HEK293 (cell line): ENCODE data around the gene MAP7.
"Not testable (repeated sequence)": the region's sequence is repeated elsewhere in the genome, so short reads cannot be mapped to it uniquely, and the experiment has no call there.

Experiments used
- CTCF ChIA-PET: fragments of 350-600 bp; formaldehyde crosslinking; extraction: SDS; loops from one replicate; lab custom pipeline; 2021; ENCODE audit warnings: antibody characterized with exemption; lab: Yijun Ruan, JAX
- POLR2A ChIA-PET: fragments of 300-600 bp; formaldehyde crosslinking; extraction: SDS; loops from one replicate; lab custom pipeline; 2020; ENCODE audit warnings: antibody characterized with exemption, inconsistent platforms; lab: Yijun Ruan, JAX
- H3K27ac ChIP-seq: fragments of 200-500 bp; sonication (Bioruptor generic); 2 replicates; pipeline ENCODE4 v1.5.1; 2014; ENCODE audit warnings: low read depth, low read length, control low read depth, inconsistent platforms; ENCODE audit errors: extremely low read depth
- H3K36me3 ChIP-seq, 2 experiments: fragments of 200-500 bp in 1 of 2; sonication (Bioruptor generic) in 1 of 2; 1 replicate in 1 of 2; 2 replicates in 1 of 2; pipeline ENCODE4 v1.5.1; 2014 to 2017; ENCODE audit warnings: inconsistent platforms in 2 of 2, low read length in 2 of 2; ENCODE audit not compliant: control insufficient read depth in 2 of 2, insufficient read depth in 1 of 2
- H3K4me1 ChIP-seq: fragments of 200-500 bp; sonication (Bioruptor generic); 2 replicates; pipeline ENCODE4 v1.5.1; 2014; ENCODE audit warnings: mild to moderate bottlenecking, low read length, inconsistent platforms; ENCODE audit not compliant: control insufficient read depth, insufficient read depth
- H3K4me3 ChIP-seq: 2 replicates; pipeline ENCODE4 v1.5.1; 2011; ENCODE audit warnings: low read depth, mild to moderate bottlenecking, control low read depth, low read length, moderate library complexity
- H3K9me3 ChIP-seq: fragments of 200-500 bp; sonication (Bioruptor generic); 2 replicates; pipeline ENCODE4 v1.5.1; 2014; ENCODE audit warnings: low read depth, low read length, inconsistent platforms; ENCODE audit not compliant: control insufficient read depth, insufficient read depth
- TRIM28 ChIP-seq: IDR thresholded peaks from 2 replicates; pipeline ENCODE4 v1.6.1; 2011; ENCODE audit warnings: low read length, control low read depth, borderline replicate concordance
- ZBTB20 ChIP-seq: fragments of 450-650 bp; formaldehyde crosslinking; IDR thresholded peaks from 2 replicates; pipeline ENCODE4 v1.5.1; 2016; ENCODE audit warnings: missing biosample characterization, missing genetic modification characterization
- ZNF174 ChIP-seq: fragments of 450-650 bp; formaldehyde crosslinking; IDR thresholded peaks from 2 replicates; pipeline ENCODE4 v1.5.0; 2017; ENCODE audit warnings: missing biosample characterization, mild to moderate bottlenecking, missing genetic modification characterization
- ZNF202 ChIP-seq: fragments of 450-650 bp; formaldehyde crosslinking; IDR thresholded peaks from 2 replicates; pipeline ENCODE4 v1.5.1; 2016; ENCODE audit warnings: missing biosample characterization, missing genetic modification characterization, borderline replicate concordance
- ZNF335 ChIP-seq: fragments of 450-650 bp; formaldehyde crosslinking; conservative IDR thresholded peaks from 2 replicates; pipeline ENCODE4 v1.5.1; 2016; ENCODE audit warnings: missing biosample characterization, missing genetic modification characterization
- ZNF426 ChIP-seq: fragments of 450-650 bp; formaldehyde crosslinking; IDR thresholded peaks from 2 replicates; pipeline ENCODE4 v1.5.1; 2017; ENCODE audit warnings: missing biosample characterization, missing genetic modification characterization, mild to moderate bottlenecking, inconsistent platforms, moderate library complexity
- ZNF560 ChIP-seq: fragments of 450-650 bp; formaldehyde crosslinking; IDR thresholded peaks from 2 replicates; pipeline ENCODE4 v1.5.1; 2017; ENCODE audit warnings: missing biosample characterization, missing genetic modification characterization, borderline replicate concordance
- TF ChIP-seq, protein P1 (sequence below): fragments of 450-650 bp; formaldehyde crosslinking; conservative IDR thresholded peaks from 2 replicates; pipeline ENCODE4 v1.5.1; 2016; ENCODE audit warnings: low read depth, missing biosample characterization, missing genetic modification characterization
- TF ChIP-seq, protein P2 (sequence below): fragments of 450-650 bp; formaldehyde crosslinking; IDR thresholded peaks from 2 replicates; pipeline ENCODE4 v1.5.1; 2016; ENCODE audit warnings: missing biosample characterization, missing genetic modification characterization, low read depth
- TF ChIP-seq, protein P3 (sequence below): fragments of 450-650 bp; formaldehyde crosslinking; IDR thresholded peaks from 2 replicates; pipeline ENCODE4 v1.5.1; 2017; ENCODE audit warnings: missing biosample characterization, missing genetic modification characterization
- TF ChIP-seq, protein P4 (sequence below): fragments of 450-650 bp; formaldehyde crosslinking; IDR thresholded peaks from 2 replicates; pipeline ENCODE4 v1.5.1; 2017; ENCODE audit warnings: missing biosample characterization, missing genetic modification characterization

MAP7 gene

DNA sequence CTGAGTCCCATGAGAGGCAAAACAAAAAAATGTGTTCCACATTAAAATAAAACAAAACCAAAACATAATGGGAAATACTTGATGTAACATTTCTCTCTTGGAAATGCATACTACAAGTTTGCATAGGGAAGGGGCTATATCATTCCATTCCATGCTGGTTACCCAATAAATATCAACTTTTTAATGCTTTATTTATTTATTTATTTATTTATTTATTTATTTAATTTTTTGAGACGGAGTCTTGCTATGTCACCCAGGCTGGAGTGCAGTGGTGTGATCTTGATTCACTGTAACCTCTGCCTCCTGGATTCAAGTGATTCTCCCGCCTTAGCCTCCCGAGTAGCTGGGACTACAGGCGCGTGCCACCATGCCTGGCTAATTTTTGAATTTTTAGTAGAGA lies 118.9 kb downstream of the MAP7 start:
- H3K9me3 ChIP-seq, H3K4me3 ChIP-seq, H3K36me3 ChIP-seq, H3K27ac ChIP-seq, POLR2A ChIA-PET: not testable (repeated sequence)
- TF ChIP-seq ZNF202: 0 out of 2 replicates have a peak, but pooled peaks have one; percentile 12
- TF ChIP-seq, protein P1, sequence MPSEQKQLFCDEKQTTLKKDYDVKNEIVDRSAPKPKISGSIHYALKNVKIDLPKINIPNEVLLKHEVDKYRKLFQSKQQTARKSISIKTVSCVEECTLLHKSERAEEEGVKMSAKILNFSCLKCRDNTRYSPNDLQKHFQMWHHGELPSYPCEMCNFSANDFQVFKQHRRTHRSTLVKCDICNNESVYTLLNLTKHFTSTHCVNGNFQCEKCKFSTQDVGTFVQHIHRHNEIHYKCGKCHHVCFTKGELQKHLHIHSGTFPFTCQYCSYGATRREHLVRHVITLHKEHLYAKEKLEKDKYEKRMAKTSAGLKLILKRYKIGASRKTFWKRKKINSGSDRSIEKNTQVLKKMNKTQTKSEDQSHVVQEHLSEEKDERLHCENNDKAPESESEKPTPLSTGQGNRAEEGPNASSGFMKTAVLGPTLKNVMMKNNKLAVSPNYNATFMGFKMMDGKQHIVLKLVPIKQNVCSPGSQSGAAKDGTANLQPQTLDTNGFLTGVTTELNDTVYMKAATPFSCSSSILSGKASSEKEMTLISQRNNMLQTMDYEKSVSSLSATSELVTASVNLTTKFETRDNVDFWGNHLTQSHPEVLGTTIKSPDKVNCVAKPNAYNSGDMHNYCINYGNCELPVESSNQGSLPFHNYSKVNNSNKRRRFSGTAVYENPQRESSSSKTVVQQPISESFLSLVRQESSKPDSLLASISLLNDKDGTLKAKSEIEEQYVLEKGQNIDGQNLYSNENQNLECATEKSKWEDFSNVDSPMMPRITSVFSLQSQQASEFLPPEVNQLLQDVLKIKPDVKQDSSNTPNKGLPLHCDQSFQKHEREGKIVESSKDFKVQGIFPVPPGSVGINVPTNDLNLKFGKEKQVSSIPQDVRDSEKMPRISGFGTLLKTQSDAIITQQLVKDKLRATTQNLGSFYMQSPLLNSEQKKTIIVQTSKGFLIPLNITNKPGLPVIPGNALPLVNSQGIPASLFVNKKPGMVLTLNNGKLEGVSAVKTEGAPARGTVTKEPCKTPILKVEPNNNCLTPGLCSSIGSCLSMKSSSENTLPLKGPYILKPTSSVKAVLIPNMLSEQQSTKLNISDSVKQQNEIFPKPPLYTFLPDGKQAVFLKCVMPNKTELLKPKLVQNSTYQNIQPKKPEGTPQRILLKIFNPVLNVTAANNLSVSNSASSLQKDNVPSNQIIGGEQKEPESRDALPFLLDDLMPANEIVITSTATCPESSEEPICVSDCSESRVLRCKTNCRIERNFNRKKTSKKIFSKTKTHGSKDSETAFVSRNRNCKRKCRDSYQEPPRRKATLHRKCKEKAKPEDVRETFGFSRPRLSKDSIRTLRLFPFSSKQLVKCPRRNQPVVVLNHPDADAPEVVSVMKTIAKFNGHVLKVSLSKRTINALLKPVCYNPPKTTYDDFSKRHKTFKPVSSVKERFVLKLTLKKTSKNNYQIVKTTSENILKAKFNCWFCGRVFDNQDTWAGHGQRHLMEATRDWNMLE (tag by site-specific recombination): peak; percentile 59; the same call in 1 of the 2 replicates
- TF ChIP-seq ZNF426 (tag by site-specific recombination): peak; percentile 30
- peaks cover 14% of the 10 kb centered on the region for H3K4me1 ChIP-seq
- CTCF ChIA-PET: interaction anchor here (0.7 kb wide), 1 partner anchor 75 kb away, joined by 4 read pairs; no protein-coding TSS in a partner anchor

DNA sequence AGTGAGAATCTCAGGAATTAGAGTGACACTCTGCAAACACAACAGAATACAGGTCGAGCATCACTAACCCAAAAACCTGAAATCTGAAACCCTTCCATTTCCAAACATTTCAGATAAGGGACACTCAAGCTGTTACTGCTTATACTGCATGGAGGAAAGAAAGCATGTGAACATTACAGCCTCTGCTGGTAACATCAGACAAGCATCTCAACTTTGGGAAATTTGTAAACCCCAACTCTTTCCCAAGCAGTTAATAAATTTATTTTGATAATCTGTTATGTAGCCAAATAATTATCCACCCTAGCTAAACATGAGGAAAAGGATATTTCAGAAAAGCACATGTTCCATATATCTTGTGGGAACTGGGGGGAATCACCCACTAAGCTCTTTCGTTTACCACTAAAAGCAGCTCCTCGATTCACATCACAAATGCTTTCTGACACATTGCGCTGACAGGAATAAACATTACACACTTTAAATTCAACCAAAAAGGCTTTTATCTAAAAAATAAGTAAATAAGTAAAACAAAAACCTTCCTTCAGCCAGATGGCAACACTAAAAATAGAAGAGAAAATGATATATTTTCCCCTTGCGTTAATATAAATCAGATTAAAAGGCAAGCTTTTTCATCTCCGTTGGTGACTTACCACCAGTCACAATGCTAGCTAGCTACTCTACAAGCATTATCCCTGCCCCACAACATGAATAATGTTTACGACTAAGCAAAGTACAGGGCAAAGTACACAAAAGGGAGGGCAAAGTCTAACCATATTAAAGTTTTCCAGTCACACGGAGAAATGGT lies 120.8 kb downstream of the MAP7 start:
- H3K4me3 ChIP-seq: no peak overlapping the region
- no peaks in the 10 kb centered on the region for H3K36me3 ChIP-seq
- ChIA-PET CTCF (interaction anchor here (0.6 to 1.6 kb wide), 5 partner anchors 8 to 276 kb away, joined by 3 to 8 read pairs (median 3); no protein-coding TSS in a partner anchor), POLR2A (no interaction called here)
- H3K9me3 ChIP-seq: no peaks in the 10 kb centered on the region
- TF ChIP-seq ZNF174 (tag by site-specific recombination) (no peak), ZNF560 (tag by site-specific recombination) (no peak), ZBTB20 (tag by site-specific recombination) (peak; percentile 65), ZNF335 (tag by site-specific recombination) (peak; percentile 29), TRIM28 (no peak; the same call in 1 of the 2 replicates)
- TF ChIP-seq, protein P2, sequence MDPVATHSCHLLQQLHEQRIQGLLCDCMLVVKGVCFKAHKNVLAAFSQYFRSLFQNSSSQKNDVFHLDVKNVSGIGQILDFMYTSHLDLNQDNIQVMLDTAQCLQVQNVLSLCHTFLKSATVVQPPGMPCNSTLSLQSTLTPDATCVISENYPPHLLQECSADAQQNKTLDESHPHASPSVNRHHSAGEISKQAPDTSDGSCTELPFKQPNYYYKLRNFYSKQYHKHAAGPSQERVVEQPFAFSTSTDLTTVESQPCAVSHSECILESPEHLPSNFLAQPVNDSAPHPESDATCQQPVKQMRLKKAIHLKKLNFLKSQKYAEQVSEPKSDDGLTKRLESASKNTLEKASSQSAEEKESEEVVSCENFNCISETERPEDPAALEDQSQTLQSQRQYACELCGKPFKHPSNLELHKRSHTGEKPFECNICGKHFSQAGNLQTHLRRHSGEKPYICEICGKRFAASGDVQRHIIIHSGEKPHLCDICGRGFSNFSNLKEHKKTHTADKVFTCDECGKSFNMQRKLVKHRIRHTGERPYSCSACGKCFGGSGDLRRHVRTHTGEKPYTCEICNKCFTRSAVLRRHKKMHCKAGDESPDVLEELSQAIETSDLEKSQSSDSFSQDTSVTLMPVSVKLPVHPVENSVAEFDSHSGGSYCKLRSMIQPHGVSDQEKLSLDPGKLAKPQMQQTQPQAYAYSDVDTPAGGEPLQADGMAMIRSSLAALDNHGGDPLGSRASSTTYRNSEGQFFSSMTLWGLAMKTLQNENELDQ (tag by site-specific recombination): no peak
- TF ChIP-seq, protein P3, sequence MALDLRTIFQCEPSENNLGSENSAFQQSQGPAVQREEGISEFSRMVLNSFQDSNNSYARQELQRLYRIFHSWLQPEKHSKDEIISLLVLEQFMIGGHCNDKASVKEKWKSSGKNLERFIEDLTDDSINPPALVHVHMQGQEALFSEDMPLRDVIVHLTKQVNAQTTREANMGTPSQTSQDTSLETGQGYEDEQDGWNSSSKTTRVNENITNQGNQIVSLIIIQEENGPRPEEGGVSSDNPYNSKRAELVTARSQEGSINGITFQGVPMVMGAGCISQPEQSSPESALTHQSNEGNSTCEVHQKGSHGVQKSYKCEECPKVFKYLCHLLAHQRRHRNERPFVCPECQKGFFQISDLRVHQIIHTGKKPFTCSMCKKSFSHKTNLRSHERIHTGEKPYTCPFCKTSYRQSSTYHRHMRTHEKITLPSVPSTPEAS (tag by site-specific recombination): no peak
- TF ChIP-seq, protein P4, sequence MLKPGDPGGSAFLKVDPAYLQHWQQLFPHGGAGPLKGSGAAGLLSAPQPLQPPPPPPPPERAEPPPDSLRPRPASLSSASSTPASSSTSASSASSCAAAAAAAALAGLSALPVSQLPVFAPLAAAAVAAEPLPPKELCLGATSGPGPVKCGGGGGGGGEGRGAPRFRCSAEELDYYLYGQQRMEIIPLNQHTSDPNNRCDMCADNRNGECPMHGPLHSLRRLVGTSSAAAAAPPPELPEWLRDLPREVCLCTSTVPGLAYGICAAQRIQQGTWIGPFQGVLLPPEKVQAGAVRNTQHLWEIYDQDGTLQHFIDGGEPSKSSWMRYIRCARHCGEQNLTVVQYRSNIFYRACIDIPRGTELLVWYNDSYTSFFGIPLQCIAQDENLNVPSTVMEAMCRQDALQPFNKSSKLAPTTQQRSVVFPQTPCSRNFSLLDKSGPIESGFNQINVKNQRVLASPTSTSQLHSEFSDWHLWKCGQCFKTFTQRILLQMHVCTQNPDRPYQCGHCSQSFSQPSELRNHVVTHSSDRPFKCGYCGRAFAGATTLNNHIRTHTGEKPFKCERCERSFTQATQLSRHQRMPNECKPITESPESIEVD (tag by site-specific recombination): peak; percentile 50; the same call in 1 of the 2 replicates
- peaks cover 14% of the 10 kb centered on the region for H3K4me1 ChIP-seq
- H3K27ac ChIP-seq: no peak overlapping the region
